ENCODE measurements around the gene RAD9A.

DNA sequence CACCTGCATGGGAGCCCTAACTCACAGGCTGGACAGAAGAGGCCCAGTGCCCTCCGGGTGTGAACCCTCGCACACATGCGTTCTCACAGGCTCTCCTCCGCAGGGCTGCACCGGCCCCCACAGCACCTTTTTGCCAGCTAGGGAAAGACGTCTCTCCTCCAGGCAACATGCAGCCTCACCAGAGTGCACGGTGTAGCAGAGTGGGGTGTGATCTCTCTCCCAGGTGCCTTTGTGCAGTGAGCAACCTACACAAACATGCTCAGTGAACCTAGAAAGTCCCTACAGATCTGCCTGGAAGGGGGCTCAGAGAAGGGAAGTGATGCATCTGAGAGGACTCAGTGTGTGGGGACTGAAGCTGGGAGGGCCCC is 20.0 kb downstream of the RAD9A start:
- TF ChIP-seq, protein P1, sequence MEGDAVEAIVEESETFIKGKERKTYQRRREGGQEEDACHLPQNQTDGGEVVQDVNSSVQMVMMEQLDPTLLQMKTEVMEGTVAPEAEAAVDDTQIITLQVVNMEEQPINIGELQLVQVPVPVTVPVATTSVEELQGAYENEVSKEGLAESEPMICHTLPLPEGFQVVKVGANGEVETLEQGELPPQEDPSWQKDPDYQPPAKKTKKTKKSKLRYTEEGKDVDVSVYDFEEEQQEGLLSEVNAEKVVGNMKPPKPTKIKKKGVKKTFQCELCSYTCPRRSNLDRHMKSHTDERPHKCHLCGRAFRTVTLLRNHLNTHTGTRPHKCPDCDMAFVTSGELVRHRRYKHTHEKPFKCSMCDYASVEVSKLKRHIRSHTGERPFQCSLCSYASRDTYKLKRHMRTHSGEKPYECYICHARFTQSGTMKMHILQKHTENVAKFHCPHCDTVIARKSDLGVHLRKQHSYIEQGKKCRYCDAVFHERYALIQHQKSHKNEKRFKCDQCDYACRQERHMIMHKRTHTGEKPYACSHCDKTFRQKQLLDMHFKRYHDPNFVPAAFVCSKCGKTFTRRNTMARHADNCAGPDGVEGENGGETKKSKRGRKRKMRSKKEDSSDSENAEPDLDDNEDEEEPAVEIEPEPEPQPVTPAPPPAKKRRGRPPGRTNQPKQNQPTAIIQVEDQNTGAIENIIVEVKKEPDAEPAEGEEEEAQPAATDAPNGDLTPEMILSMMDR (IDR thresholded peaks at IDR 0.05; ENCODE audit: insufficient read depth, low read depth, low read length) = no peak
- TF ChIP-seq EZH2 (IDR thresholded peaks at IDR 0.05; ENCODE audit: insufficient read depth, low read length) = no peak

Measured in astrocyte (in vitro differentiated cells and primary cell).